Activated naive CD8-positive, alpha-beta T cell treated with anti-CD3 and anti-CD28 coated beads, Interleukin-2, amount 10 ng/mL, durations not matched to agents 7 days and 5 days (primary cell): ENCODE data around the gene KCP. TPM values are rescaled to one million over a fixed set of nuclear protein-coding genes. Genes with fewer than 3 reads are reported as not detected.

Experiments
- ATAC-seq: fragments of 150-1000 bp; cut with Tn5 transposase; one replicate; pipeline ENCODE4 v1.10.0; 2021; ENCODE audit warnings: low read depth, moderate library complexity
- POLR2A ChIA-PET: fragments of 350-600 bp; sonication (Branson Sonifier 250); formaldehyde crosslinking; loops from one replicate; lab custom pipeline; 2021; ENCODE audit warnings: antibody characterized with exemption; lab: Charles Lee
- DNase-seq: peaks from one replicate; pipeline ENCODE4 v3.0.0; 2021
- H3K27ac Mint-ChIP-seq: one replicate; pipeline ENCODE4 v1.8.0; 2022; ENCODE audit warnings: mild to moderate bottlenecking, mixed read lengths
- H3K27me3 Mint-ChIP-seq: one replicate; pipeline ENCODE4 v1.8.0; 2022; ENCODE audit warnings: mild to moderate bottlenecking, moderate library complexity, mixed read lengths
- H3K36me3 Mint-ChIP-seq: one replicate; pipeline ENCODE4 v1.8.0; 2021; ENCODE audit warnings: mild to moderate bottlenecking, mixed read lengths
- H3K4me1 Mint-ChIP-seq: one replicate; pipeline ENCODE4 v1.8.0; 2021; ENCODE audit warnings: mixed read lengths
- H3K4me3 Mint-ChIP-seq: one replicate; pipeline ENCODE4 v1.8.0; 2022; ENCODE audit warnings: mild to moderate bottlenecking, moderate library complexity, mixed read lengths
- H3K9me3 Mint-ChIP-seq: one replicate; pipeline ENCODE4 v1.8.0; 2021; ENCODE audit warnings: mixed read lengths
- total RNA-seq, 2 experiments: library from RNA; stranded (reverse); gene quantifications; one replicate each; pipeline ENCODE4 v1.2.3, GENCODE V29; 2021

The KCP gene
- total RNA-seq, 2 experiments from 2014 or later, result 0.57 to 0.69 TPM

DNA sequence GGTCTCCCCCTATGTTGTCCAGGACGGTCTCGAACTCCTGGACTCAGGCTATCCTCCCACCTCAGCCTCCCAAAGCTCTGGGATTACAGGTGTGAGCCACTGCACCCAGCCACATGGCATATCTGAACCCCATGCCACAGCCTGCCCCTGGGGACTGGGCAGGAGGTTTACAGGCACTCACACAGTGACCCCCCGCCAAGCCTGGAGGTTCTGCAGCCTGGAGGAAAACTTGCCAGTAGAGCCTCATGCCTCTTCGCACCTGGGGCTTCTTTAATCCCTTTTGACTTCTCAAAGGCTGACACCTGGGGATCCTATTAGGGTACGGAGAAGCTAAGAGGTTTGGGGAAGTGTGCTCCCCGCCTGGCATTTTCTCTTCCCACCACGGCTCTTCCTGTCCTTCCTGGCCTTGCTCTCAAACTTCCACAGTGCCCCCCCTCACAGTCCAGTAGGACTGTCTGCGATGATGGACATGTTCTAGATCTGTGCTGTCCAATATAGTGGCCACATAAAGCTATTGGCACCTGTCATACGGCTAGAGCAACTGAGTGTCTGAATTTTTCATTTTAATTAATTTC lies 11.4 kb upstream of the KCP start:
- Mint-ChIP-seq H3K9me3 (no peaks in the 10 kb centered on the region), H3K27me3 (peaks cover 43% of the 10 kb centered on the region), H3K4me1 (no peaks in the 10 kb centered on the region), H3K27ac (no peak overlapping the region), H3K4me3 (no peak overlapping the region), H3K36me3 (no peaks in the 10 kb centered on the region)
- no peak for DNase-seq
- ATAC-seq, result no peak
- POLR2A ChIA-PET, result no interaction called here

DNA sequence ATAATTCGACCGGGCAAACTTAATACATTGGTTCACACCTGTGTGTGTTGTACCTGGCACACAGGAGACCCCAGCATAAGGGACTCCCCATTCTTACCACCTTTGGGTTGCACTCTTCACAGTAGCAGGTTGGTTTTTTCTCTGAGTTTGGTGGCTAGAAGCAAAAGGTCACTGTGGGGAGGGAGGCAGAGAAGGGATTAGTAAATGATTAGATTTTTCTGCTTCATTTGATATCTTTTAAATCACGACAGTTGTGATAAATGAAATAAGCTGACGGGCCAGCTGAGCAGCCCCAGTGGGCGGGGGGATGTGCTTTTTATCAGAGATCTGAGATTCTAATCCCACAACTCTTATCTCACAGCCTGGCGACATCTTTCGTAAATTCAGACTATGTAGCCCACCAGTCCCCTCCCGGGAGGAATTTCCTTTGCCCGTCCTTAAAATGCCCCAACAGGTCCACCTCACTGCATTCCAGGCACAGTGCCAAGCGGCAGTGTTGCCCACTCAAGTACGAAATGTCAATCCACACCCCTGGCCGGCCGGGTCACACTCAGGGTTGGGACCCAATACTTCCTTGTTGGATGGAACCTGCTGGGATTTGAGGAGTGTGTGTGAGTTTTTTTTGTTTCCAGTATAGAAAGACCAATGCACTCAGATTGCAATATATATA lies 10.5 kb upstream of the KCP start:
- no peak overlapping the region for H3K4me3 Mint-ChIP-seq
- DNase-seq (no peak), ATAC-seq (no peak)
- H3K9me3 Mint-ChIP-seq, result no peaks in the 10 kb centered on the region
- H3K27me3 Mint-ChIP-seq, result peaks cover 48% of the 10 kb centered on the region
- H3K4me1 Mint-ChIP-seq, result no peaks in the 10 kb centered on the region
- H3K36me3 Mint-ChIP-seq, result no peaks in the 10 kb centered on the region
- POLR2A ChIA-PET, result no interaction called here
- no peak overlapping the region for H3K27ac Mint-ChIP-seq

DNA sequence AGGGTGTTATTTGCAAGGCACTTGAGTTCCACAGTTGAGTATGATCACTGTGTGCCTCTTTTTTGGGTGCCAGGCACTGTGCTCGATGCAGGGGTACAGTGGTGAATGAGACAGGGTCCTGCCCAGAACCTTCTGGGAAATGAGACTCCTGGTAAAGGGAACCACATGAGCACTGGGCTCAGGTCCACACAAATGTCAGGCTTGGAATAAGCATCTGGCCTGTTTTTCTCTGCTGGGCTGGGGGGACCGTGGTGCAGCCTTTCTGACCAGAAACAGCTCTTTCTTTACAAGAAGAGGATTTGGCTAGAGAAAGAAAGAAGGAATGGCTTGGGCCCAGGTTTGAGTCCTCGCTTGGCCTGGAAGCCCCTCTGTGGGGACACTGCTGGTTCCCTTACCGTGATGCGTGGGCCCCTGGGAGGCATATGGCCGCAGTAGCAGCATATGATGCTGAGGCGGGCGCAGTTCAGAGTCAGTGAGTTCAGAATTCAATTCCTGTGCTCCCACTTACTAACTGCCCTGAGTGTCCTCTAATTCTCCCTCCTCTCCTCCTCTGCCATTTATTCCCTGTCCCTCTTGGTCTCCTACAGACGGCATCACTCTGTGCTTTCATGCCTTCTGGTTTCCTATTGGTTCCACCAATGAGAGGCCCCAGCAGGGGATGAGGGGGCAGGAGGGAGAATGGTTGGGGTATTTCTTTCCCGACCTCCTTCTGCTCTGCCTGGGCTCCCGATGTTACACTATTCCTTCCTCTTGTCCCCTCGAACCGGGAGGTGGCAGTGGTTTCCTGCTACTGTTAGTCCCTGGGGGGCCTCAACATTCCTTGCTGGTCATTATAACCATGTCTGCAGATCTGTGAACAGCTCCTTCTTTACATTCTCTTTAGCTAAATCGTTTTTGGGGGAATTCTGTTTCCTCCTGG lies 9.6 kb upstream of the KCP start:
- no peak for ATAC-seq
- Mint-ChIP-seq H3K36me3 (no peaks in the 10 kb centered on the region), H3K27me3 (peaks cover 53% of the 10 kb centered on the region), H3K9me3 (no peaks in the 10 kb centered on the region), H3K4me3 (no peak overlapping the region), H3K4me1 (peaks cover 4% of the 10 kb centered on the region), H3K27ac (no peak overlapping the region)
- POLR2A ChIA-PET, result no interaction called here
- DNase-seq, result no peak

DNA sequence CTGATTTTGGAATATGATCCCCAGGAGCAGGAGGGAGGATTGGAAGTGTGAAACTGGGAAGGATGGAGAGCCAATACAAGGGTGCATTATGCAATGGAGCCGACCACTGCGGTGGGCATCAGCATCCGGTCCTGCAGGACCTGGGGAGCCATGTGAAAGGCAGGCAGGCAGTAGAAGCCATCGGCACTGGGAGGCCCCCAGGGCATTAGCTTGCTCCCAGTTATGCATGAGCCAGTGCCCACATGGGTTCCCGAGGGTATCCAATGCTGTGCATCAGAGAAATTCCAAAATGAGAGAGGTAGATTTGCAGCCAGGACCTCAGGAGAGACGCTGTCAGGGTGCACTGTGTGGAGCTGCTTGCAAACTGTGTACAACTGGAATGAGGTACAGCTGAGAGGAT lies 8.7 kb upstream of the KCP start:
- H3K27me3 Mint-ChIP-seq, result peaks cover 54% of the 10 kb centered on the region

DNA sequence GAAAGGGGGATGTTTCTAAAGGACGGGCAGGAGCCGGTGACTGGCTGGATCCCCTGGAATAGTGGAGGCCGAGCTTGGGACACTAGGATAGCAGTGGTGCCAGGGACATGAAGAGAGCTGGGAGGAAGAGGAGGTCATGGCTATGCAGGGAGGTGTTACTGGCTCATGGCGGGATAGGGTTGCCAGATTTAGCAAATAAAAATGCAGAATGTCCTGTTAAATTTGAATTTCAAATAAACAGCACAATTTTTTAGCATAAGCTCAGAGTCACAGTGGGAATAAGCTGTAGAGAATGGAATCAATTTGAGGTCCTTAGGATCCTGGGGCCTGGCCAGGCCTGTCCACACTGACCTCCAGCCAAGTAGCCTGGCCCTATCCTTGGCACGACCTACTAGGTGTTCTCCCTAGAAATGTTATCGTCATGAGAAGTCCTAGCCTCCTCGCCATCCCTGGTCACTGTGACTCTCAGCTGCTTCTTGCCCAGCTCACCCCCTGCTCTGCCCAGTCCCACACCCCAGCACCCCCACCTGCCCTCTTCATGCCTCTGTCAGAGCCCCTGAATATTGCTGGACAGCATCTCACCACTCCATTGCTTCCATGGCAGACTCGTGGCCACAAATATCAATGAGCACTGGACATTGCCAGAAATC lies 7.6 kb upstream of the KCP start:
- H3K27me3 Mint-ChIP-seq, result peaks cover 56% of the 10 kb centered on the region
- H3K4me1 Mint-ChIP-seq, result peaks cover 4% of the 10 kb centered on the region
- ATAC-seq, result no peak
- no peaks in the 10 kb centered on the region for H3K36me3 Mint-ChIP-seq
- POLR2A ChIA-PET, result no interaction called here
- no peak for DNase-seq
- H3K27ac Mint-ChIP-seq, result no peak overlapping the region
- H3K4me3 Mint-ChIP-seq, result no peak overlapping the region
- H3K9me3 Mint-ChIP-seq, result no peaks in the 10 kb centered on the region

More for the DNA sequence above, 8.7 kb upstream of the KCP start:
- DNase-seq (no peak), ATAC-seq (no peak)
- no peak overlapping the region for H3K4me3 Mint-ChIP-seq
- no peaks in the 10 kb centered on the region for H3K36me3 Mint-ChIP-seq
- no peak overlapping the region for H3K27ac Mint-ChIP-seq
- POLR2A ChIA-PET, result no interaction called here
- H3K4me1 Mint-ChIP-seq, result peaks cover 4% of the 10 kb centered on the region
- H3K9me3 Mint-ChIP-seq, result no peaks in the 10 kb centered on the region

DNA sequence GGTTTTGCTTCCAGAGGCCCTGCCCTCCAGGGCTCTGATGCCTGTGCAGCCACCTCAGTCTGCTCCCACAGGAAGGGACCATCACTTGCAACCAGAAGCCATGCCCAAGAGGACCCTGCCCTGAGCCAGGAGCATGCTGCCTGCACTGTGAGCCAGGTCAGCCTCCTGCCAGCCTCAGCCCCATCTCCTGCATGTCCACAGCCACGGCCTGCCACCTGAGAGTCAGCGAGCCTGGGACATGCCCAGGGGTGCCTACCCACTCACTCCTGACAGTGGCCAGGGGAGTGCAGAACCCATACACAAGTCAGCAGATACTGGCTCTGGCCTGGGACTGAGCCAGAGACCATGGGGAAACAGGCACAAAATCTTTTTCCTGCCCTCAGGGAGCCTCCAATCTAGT lies 6.6 kb upstream of the KCP start:
- ATAC-seq (no peak), DNase-seq (no peak)
- Mint-ChIP-seq H3K4me3 (no peak overlapping the region), H3K4me1 (peaks cover 4% of the 10 kb centered on the region), H3K9me3 (no peaks in the 10 kb centered on the region), H3K27ac (no peak overlapping the region), H3K36me3 (no peaks in the 10 kb centered on the region), H3K27me3 (peaks cover 55% of the 10 kb centered on the region)
- POLR2A ChIA-PET, result no interaction called here

DNA sequence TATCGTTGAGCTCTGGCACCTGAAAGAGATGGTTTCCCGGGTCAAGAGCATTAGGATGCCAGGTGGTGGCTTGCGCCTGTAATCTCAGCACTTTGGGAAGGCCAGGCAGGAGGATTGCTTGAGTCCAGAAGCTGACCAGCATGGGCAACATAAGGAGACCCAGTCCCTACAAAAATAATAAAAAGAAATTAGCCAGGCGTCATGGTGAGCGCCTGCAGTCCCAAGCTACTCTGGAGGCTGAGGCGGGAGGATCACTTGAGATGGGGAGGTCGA lies 6.1 kb upstream of the KCP start:
- POLR2A ChIA-PET, result no interaction called here
- ATAC-seq, result no peak

DNA sequence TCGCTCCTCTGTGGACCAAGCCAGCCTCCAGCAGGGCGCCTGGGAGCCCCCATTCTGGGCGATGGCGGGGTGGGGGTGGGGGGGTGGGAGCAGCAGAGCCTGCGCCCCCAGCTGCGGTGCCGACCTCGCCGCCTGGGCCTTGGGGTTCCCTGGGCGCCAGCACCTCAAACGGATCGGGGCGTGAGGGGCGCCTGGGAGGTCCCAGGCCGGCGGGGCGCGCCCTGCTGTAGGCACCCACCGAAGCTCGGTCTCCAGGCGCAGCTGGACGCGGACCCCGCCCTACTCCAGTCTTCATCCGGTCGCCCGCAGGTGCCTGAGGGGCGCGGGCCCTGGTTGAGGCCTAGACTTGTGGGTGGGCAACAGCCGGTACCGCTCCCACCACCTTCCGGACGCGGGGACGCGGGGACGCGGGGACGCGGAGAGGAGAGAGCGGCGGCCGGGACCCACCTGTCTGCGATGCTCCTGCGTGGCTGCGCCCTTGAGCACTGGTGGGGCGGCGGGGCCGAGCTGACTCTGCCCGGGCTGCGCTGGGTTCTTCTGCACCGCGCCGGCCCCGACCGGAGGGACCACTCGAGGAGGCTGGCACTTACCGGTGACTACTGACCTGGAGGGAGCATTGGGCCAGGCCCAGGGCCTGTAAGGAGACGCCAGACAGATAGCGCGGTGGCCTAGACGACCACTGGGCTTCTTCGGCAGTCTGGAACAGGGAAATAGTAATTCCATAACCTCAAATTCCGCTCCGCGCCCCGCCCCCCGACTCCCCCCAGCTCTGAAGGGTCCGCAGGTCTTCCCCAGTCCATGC lies 5.5 kb upstream of the KCP start:
- POLR2A ChIA-PET, result no interaction called here
- Mint-ChIP-seq H3K36me3 (no peaks in the 10 kb centered on the region), H3K4me3 (peak overlapping the region; percentile 79), H3K4me1 (peaks cover 4% of the 10 kb centered on the region), H3K9me3 (no peaks in the 10 kb centered on the region), H3K27ac (no peak overlapping the region), H3K27me3 (peaks cover 55% of the 10 kb centered on the region)
- peak; percentile 24 for ATAC-seq
- DNase-seq, result no peak

More for the DNA sequence above, 6.1 kb upstream of the KCP start:
- peaks cover 4% of the 10 kb centered on the region for H3K4me1 Mint-ChIP-seq
- H3K4me3 Mint-ChIP-seq, result no peak overlapping the region
- no peaks in the 10 kb centered on the region for H3K36me3 Mint-ChIP-seq
- no peak for DNase-seq
- no peak overlapping the region for H3K27ac Mint-ChIP-seq
- H3K9me3 Mint-ChIP-seq, result no peaks in the 10 kb centered on the region
- peaks cover 54% of the 10 kb centered on the region for H3K27me3 Mint-ChIP-seq

DNA sequence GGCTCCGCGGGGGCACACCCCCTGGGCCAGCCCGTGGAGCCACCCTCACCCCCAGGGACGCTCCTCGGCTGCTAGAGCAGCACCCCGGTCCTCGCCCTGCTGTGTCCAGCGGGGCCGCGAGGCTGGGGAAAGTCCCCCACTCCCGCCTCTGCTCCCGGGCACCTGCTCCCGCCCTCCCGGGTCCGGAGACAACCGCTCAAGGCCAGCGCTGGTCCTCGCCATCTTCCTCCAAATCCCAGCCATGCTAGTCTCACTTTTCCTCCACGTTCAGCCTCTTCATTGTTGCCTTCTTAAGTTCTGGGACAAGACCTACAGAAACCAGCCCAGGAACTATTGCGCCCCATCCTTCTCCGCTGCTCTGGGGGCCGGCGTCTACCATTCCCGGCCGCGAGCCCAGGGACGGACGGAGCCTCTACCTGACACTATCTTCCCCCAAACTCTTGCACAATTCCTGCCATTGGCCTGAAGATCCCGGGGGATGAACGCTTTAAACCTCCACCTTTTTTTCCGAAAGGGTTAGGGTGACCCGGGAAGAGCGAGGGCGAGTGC lies 4.8 kb upstream of the KCP start:
- POLR2A ChIA-PET, result no interaction called here
- Mint-ChIP-seq H3K27ac (no peak overlapping the region), H3K4me3 (peak overlapping the region; percentile 79), H3K4me1 (peaks cover 4% of the 10 kb centered on the region), H3K9me3 (no peaks in the 10 kb centered on the region), H3K36me3 (no peaks in the 10 kb centered on the region), H3K27me3 (peaks cover 52% of the 10 kb centered on the region)
- no peak for ATAC-seq
- no peak for DNase-seq

DNA sequence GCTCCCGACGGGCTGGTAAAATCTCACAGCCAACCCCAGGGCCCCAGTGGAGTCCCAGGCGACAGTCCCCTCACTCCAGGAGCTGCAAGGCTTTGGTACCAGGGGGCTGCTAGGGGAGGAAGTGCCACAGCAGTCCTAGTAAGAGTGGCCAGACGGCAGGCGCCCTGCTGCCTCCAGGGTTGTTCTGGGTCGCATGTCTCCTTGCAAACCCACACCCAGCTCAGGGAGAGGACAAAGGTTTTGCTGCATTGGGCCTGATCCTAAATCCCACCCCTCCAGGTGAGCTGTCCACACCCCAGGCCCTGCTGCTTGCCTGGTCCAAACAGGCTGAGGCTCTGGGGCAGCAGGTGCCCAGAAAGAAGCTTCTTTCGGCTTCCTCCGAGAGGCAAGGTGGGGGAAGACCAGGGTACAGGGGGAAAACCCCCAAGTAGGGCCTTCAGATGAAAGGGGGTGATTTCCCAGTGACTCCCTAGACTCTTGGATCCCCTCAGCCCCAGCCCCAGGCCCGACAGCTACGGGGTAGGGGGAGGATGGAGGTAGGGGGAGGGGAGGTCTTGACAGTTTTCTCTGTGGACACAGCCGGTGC lies 4.2 kb upstream of the KCP start:
- no peak overlapping the region for H3K27ac Mint-ChIP-seq
- no peaks in the 10 kb centered on the region for H3K36me3 Mint-ChIP-seq
- POLR2A ChIA-PET, result no interaction called here
- no peaks in the 10 kb centered on the region for H3K9me3 Mint-ChIP-seq
- H3K27me3 Mint-ChIP-seq, result peaks cover 53% of the 10 kb centered on the region
- no peak overlapping the region for H3K4me3 Mint-ChIP-seq
- ATAC-seq, result no peak
- peaks cover 4% of the 10 kb centered on the region for H3K4me1 Mint-ChIP-seq
- no peak for DNase-seq

DNA sequence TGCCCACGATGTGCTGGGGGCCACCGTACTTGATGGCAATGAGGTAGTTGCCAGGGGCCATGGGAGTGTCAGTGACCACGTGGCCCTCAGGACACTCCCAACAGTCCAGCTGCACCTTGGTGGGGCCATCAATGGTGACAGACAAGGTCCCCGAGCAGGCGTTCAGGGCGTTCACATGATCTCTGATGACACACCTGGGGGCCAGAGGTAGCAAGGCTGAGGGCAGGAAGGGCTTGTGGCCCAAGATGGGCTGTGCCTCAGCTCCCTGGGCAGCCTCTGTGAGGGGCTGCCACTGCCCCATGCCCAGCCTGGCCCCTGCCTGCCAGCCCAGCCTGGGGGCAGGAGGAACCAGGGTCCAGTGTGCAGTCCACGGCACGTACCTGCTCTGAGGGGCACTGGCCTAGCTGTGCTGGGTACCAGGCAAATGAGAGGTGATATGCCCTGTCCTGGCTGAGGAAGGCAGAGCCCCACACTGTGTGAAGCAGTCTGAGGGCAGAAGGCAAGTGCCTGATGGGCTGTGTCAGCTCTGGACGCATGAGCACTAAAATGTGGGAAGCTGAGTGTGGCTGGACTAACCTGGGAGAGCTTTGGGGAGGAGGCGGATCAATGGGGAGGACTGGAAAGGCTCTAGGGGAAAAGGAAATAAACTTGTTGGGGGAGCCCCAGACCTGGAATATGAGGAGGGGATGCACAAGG lies 3.5 kb upstream of the KCP start:
- no peaks in the 10 kb centered on the region for H3K36me3 Mint-ChIP-seq
- H3K9me3 Mint-ChIP-seq, result no peaks in the 10 kb centered on the region
- H3K27ac Mint-ChIP-seq, result no peak overlapping the region
- H3K27me3 Mint-ChIP-seq, result peaks cover 55% of the 10 kb centered on the region
- POLR2A ChIA-PET, result no interaction called here
- DNase-seq, result no peak
- peaks cover 4% of the 10 kb centered on the region for H3K4me1 Mint-ChIP-seq
- H3K4me3 Mint-ChIP-seq, result no peak overlapping the region
- ATAC-seq, result no peak
